Naive thymus-derived CD4-positive, alpha-beta T cell (primary cell): ENCODE data around the gene DCBLD1. TPM values are rescaled to one million over a fixed set of nuclear protein-coding genes. Genes with fewer than 3 reads are reported as not detected.
"Not testable (repeated sequence)": the region's sequence is repeated elsewhere in the genome, so short reads cannot be mapped to it uniquely, and the experiment has no call there.

ENCODE experiments used
- ATAC-seq: fragments of 150-1000 bp; cut with Tn5 transposase; 2 replicates; pipeline ENCODE4 v1.10.0; 2021; ENCODE audit warnings: mild to moderate bottlenecking, moderate library complexity
- CTCF ChIA-PET: fragments of 350-600 bp; sonication (Branson Sonifier 250); formaldehyde crosslinking; loops from one replicate; lab custom pipeline; 2021; ENCODE audit warnings: antibody characterized with exemption; lab: Charles Lee
- POLR2A ChIA-PET: fragments of 350-600 bp; sonication (Branson Sonifier 250); formaldehyde crosslinking; loops from one replicate; lab custom pipeline; 2021; ENCODE audit warnings: antibody characterized with exemption, inconsistent platforms; lab: Charles Lee
- DNase-seq, 9 donors: peaks; one replicate each; pipeline versions ENCODE4 v3.0.0 to v3.0.0-alpha.2; 2020 to 2022; ENCODE audit warnings: mixed read lengths in 1 of 9
- H3K27ac ChIP-seq: one replicate; pipeline ENCODE4 v1.7.0; 2013; ENCODE audit warnings: mild to moderate bottlenecking, low read depth, low read length, moderate library complexity
- H3K27me3 ChIP-seq, 2 donors: one replicate each; pipeline ENCODE4 v1.7.0; 2013; ENCODE audit warnings: low read length in 2 of 2, mild to moderate bottlenecking in 2 of 2, moderate library complexity in 2 of 2; ENCODE audit not compliant: control insufficient read depth in 2 of 2, insufficient read depth in 2 of 2
- H3K36me3 ChIP-seq, 3 experiments: 1 replicate in 2 of 3; 2 replicates in 1 of 3; pipeline ENCODE4 v1.7.0; 2013; ENCODE audit warnings: low read length in 3 of 3, mild to moderate bottlenecking in 3 of 3, moderate library complexity in 1 of 3; ENCODE audit not compliant: insufficient read depth in 3 of 3, control insufficient read depth in 2 of 3
- H3K4me1 ChIP-seq, 2 donors: one replicate each; pipeline ENCODE4 v1.7.0; 2013; ENCODE audit warnings: low read length in 2 of 2, mild to moderate bottlenecking in 2 of 2, moderate library complexity in 1 of 2; ENCODE audit not compliant: control insufficient read depth in 2 of 2, insufficient read depth in 2 of 2
- H3K4me3 ChIP-seq: 2 replicates; pipeline ENCODE4 v1.7.0; 2013; ENCODE audit warnings: mild to moderate bottlenecking, low read length
- H3K9me3 ChIP-seq, 3 experiments: 1 replicate in 2 of 3; 2 replicates in 1 of 3; pipeline ENCODE4 v1.7.0; 2013; ENCODE audit warnings: low read length in 3 of 3; ENCODE audit not compliant: control insufficient read depth in 2 of 3
- H3K27ac Mint-ChIP-seq, 9 donors: one replicate each; pipeline ENCODE4 v1.8.0; 2020 to 2022; ENCODE audit warnings: mixed read lengths in 9 of 9, mild to moderate bottlenecking in 8 of 9, moderate library complexity in 5 of 9, inconsistent platforms in 2 of 9
- H3K27me3 Mint-ChIP-seq, 5 donors: one replicate each; pipeline ENCODE4 v1.8.0; 2021 to 2022; ENCODE audit warnings: mixed read lengths in 5 of 5, mild to moderate bottlenecking in 1 of 5
- H3K36me3 Mint-ChIP-seq, 5 donors: one replicate each; pipeline ENCODE4 v1.8.0; 2020 to 2022; ENCODE audit warnings: mixed read lengths in 5 of 5, mild to moderate bottlenecking in 3 of 5, inconsistent platforms in 1 of 5
- H3K4me1 Mint-ChIP-seq, 7 donors: one replicate each; pipeline ENCODE4 v1.8.0; 2020 to 2022; ENCODE audit warnings: mixed read lengths in 7 of 7, mild to moderate bottlenecking in 3 of 7, inconsistent platforms in 1 of 7
- H3K4me3 Mint-ChIP-seq, 10 donors: one replicate each; pipeline ENCODE4 v1.8.0; 2020 to 2022; ENCODE audit warnings: mild to moderate bottlenecking in 10 of 10, mixed read lengths in 10 of 10, moderate library complexity in 6 of 10, inconsistent platforms in 2 of 10
- H3K9me3 Mint-ChIP-seq, 11 donors: one replicate each; pipeline ENCODE4 v1.8.0; 2020 to 2022; ENCODE audit warnings: mixed read lengths in 11 of 11, mild to moderate bottlenecking in 4 of 11, inconsistent platforms in 1 of 11, moderate library complexity in 1 of 11
- intact Hi-C, 2 donors: fragments of 100-400 bp; cut with micrococcal nuclease; formaldehyde crosslinking; loops; one replicate each; pipeline ENCODE4 v1.15.1; 2023
- polyA plus RNA-seq, 2 donors: library from polyadenylated mRNA; unstranded; fragments of 300-500 nt; fragmentation: Illumina TruSeq; gene quantifications; one replicate each; pipeline ENCODE4 v1.2.3, GENCODE V29; 2021
- total RNA-seq, 6 experiments: library from RNA in 5 of 6; stranded (reverse) in 5 of 6; gene quantifications; 1 replicate in 5 of 6; 2 replicates in 1 of 6; pipeline ENCODE4 v1.2.3 and lab custom pipeline; 2021 to 2026

Gene DCBLD1
- total RNA-seq (1 to 10 TPM; 1.5 to 7.6 (median 5.6) TPM), polyA plus RNA-seq (1 to 10 TPM; 1.2 to 2.1 TPM), total RNA-seq (lab: John Stamatoyannopoulos, UW) (2.8 reads per million, percentile 15 among the genes with 10 or more reads in this experiment)

DNA sequence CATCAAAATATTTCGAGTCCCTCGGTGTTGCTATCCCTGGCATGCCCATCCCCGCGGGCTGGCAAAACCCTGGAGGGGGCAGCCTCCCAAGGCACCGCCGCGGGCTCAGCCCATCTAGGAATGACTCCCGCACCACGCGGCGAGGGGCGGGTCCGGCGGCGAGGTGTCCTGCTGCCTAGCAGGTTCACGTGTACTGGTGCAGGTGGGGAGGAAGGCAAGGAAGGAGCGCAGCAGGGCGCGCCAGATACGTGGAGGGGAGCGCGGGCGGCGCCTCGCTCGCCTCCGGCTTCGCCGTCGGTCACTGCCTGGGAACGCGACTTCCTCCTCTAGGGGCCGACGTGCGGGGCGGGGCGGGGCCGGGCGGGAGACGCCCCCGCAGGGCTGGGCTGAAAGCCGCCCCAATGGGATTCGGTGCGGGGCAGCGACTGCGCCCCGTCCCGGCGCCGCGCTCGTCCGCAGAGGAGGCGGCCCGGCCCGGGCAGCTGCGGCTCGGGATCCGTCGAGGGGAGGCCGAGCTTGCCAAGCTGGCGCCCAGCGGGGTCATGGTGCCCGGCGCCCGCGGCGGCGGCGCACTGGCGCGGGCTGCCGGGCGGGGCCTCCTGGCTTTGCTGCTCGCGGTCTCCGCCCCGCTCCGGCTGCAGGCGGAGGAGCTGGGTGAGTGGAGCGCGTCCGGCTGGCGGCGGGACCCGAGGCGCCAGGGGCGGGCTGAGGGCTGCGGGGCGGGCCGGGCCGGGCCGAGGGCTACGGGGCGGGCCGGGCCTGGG is at the start of gene DCBLD1:
DCBLD1 (plus strand) TSS at position 435 of the 764 bp plus-strand sequence; CDS start at position 543, 108 bp downstream.
- H3K36me3 ChIP-seq = no peaks in the 10 kb centered on the region
- Mint-ChIP-seq H3K27ac (peak within 1 kb of the TSS in 7 of 9 donors; percentile 28 to 84 (median 65)), H3K4me1 (peaks cover 15 to 18% (median 16%) of the 10 kb centered on the region in 7 donors)

DNA sequence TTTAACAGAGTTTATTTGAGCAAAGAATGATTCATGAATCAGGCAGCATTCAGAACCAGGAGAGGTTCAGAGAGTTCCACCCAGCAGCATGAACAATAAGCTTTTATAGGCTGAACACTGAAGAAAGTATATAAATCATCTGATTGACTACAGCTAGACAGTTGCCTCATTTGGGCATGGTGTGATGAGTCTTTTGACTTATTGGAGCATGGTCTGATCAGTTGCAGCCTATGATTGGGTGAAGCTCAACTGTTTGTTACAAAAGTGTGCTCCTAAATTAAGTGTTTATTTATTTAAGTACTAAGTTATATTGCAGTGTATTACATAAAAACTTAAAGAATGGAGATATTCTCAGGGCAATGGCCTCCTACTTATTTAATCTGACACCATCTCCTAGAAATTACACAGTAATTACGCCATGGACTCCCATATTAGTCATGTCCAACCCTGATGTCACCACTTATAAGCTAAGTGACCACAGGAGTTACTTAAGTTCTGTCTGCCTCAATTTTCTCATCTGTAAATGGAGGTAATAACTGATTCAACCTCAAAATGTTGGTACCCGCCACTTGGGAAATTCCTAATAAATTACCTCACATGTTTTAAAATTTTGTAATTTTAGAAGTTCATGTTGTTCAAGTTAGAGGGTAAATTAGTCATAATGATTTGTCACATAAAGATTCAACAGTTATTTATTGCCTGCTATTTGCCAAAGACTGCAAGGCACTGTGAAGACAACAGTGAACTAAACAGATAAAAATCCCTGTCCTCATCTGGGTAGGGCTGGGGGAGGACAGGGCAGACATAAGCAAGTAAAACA is 41.6 kb upstream of the DCBLD1 start:
- POLR2A ChIA-PET = no interaction called here
- ATAC-seq (no peak), DNase-seq (no peak)
- H3K36me3 Mint-ChIP-seq = no peaks in the 10 kb centered on the region
- no peaks in the 10 kb centered on the region for H3K4me1 ChIP-seq
- no peaks in the 10 kb centered on the region for H3K4me1 Mint-ChIP-seq
- no peak overlapping the region for H3K4me3 Mint-ChIP-seq
- CTCF ChIA-PET = interaction anchor here (0.6 kb wide), 1 partner anchor 12 kb away, joined by 3 read pairs; no protein-coding TSS in a partner anchor
- peaks cover 0 to 3% of the 10 kb centered on the region in 2 donors for H3K27me3 ChIP-seq
- no peak overlapping the region for H3K27ac Mint-ChIP-seq
- peaks cover 0 to 4% (median 0%) of the 10 kb centered on the region in 11 donors for H3K9me3 Mint-ChIP-seq
- intact Hi-C loops = no loop called here
- no peak overlapping the region for H3K4me3 ChIP-seq
- H3K9me3 ChIP-seq = no peaks in the 10 kb centered on the region
- no peak overlapping the region for H3K27ac ChIP-seq
- no peaks in the 10 kb centered on the region for H3K36me3 ChIP-seq
- peaks cover 38 to 59% (median 43%) of the 10 kb centered on the region in 5 donors for H3K27me3 Mint-ChIP-seq

More for the DNA sequence above, at the start of gene DCBLD1:
- peak within 1 kb of the TSS; percentile 87 to 96 (median 91) for H3K4me3 Mint-ChIP-seq
- Histone ChIP-seq H3K4me3 (peak within 1 kb of the TSS; percentile 63), H3K27ac (no peak within 1 kb of the TSS), H3K4me1 (peaks cover 8 to 10% of the 10 kb centered on the region in 2 donors), H3K27me3 (no peaks in the 10 kb centered on the region), H3K9me3 (no peaks in the 10 kb centered on the region)
- H3K9me3 Mint-ChIP-seq = no peaks in the 10 kb centered on the region
- POLR2A ChIA-PET = interaction anchor here (1.6 kb wide), 1 partner anchor 67 kb away, joined by 9 read pairs; no protein-coding TSS in a partner anchor
- DNase-seq = peak in 8 of 9 donors; percentile 32 to 72 (median 36)
- ATAC-seq = peak; percentile 85
- intact Hi-C loops = loop anchor here (1.0 to 10.0 kb wide), 8 partner anchors 66 to 1862 kb away; partner anchors contain the start of genes GOPC (in 2 of the 2), NUS1 (in 2 of the 2), ASF1A (in 1 of the 2) and MAN1A1 (in 1 of the 2)
- H3K27me3 Mint-ChIP-seq = peaks cover 45 to 66% (median 53%) of the 10 kb centered on the region in 5 donors
- H3K36me3 Mint-ChIP-seq = peaks cover 0 to 2% (median 0%) of the 10 kb centered on the region in 5 donors
- CTCF ChIA-PET = interaction anchor here (1.5 to 4.4 kb wide), 2 partner anchors 32 to 122 kb away, joined by 4 to 12 read pairs; no protein-coding TSS in a partner anchor

DNA sequence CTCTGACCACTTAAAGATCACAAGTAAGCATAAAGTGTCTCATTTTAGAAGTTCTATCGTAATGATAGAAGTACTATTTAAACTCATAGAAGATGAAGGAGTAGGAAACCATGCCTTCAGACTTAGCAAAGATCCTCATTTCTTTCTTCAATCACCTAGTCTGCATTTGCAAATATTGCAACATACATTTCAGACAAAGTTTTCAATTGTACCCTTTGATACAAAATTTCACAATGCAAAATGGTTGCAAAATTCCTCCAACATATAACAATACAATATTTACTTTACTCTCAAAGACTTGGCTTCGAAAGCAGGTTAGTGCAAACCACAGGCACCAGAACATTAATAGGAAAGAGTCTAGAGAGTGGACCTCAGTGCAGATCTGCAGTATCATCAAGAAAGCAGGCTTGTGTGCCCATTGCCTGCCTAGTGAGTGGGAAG is 40.6 kb upstream of the DCBLD1 start:
- no peak overlapping the region for H3K27ac ChIP-seq
- no peak overlapping the region for H3K4me3 ChIP-seq
- ChIA-PET POLR2A (no interaction called here), CTCF (interaction anchor here (0.6 kb wide), 1 partner anchor 11 kb away, joined by 3 read pairs; no protein-coding TSS in a partner anchor)
- intact Hi-C loops = no loop called here
- ATAC-seq (no peak), DNase-seq (no peak)
- no peaks in the 10 kb centered on the region for H3K4me1 ChIP-seq
- Mint-ChIP-seq H3K4me1 (no peaks in the 10 kb centered on the region), H3K4me3 (no peak overlapping the region), H3K9me3 (peaks cover 0 to 4% (median 0%) of the 10 kb centered on the region in 11 donors), H3K27me3 (peaks cover 39 to 59% (median 43%) of the 10 kb centered on the region in 5 donors), H3K27ac (no peak overlapping the region), H3K36me3 (no peaks in the 10 kb centered on the region)
- H3K9me3 ChIP-seq = no peaks in the 10 kb centered on the region
- H3K36me3 ChIP-seq = no peaks in the 10 kb centered on the region
- peaks cover 0 to 3% of the 10 kb centered on the region in 2 donors for H3K27me3 ChIP-seq

DNA sequence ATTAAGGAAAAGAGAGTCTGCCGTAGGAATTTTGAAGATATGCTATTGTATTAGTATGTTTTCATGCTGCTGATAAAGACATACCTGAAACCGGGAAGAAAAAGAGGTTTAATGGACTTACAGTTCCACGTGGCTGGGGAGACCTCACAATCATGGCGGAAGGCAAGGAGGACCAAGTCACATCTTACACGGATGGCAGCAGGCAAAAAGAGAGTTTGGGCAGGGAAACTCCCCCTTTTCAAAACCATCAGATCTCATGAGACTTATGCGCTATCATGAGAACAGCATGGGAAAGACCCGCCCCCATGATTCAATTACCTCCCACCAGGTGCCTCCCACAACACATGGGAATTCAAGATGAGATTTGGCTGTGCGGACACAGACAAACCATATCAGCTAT is 40.2 kb upstream of the DCBLD1 start:
- H3K27ac Mint-ChIP-seq, POLR2A ChIA-PET, ATAC-seq, H3K36me3 ChIP-seq, H3K4me3 ChIP-seq, H3K27me3 ChIP-seq, H3K27ac ChIP-seq, intact Hi-C loops, H3K36me3 Mint-ChIP-seq, H3K9me3 ChIP-seq, H3K4me3 Mint-ChIP-seq, H3K4me1 ChIP-seq, DNase-seq, H3K4me1 Mint-ChIP-seq, H3K9me3 Mint-ChIP-seq: not testable (repeated sequence)
- CTCF ChIA-PET = interaction anchor here (0.7 kb wide), 1 partner anchor 125 kb away, joined by 3 read pairs; no protein-coding TSS in a partner anchor
- peaks cover 39 to 61% (median 47%) of the 10 kb centered on the region in 5 donors for H3K27me3 Mint-ChIP-seq

DNA sequence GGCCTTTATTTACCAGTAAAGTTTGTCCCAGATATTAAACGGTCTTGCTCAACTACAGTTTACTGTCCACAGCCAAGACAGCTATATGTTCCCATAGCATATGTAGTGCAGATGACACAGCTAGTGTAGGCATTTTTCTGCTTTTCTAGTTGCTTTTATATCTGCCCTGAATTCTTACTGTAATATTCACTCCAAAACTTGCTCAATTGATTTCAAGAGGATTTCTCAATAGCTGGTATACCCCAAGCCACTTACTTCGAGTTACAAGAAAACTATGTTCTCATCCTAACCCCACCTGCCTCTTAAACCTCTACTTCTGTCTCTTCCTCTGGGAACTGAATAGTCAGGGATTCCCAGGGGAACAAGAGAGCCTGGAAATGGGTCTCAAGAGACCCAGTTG is 37.9 kb upstream of the DCBLD1 start:
- POLR2A ChIA-PET = no interaction called here
- Mint-ChIP-seq H3K4me1 (peaks cover 0 to 5% (median 0%) of the 10 kb centered on the region in 7 donors), H3K27ac (no peak overlapping the region), H3K4me3 (no peak overlapping the region), H3K36me3 (no peaks in the 10 kb centered on the region), H3K27me3 (peaks cover 41 to 68% (median 61%) of the 10 kb centered on the region in 5 donors), H3K9me3 (peaks cover 0 to 3% (median 0%) of the 10 kb centered on the region in 11 donors)
- Histone ChIP-seq H3K27ac (no peak overlapping the region), H3K27me3 (peaks cover 0 to 3% of the 10 kb centered on the region in 2 donors), H3K4me1 (no peaks in the 10 kb centered on the region), H3K4me3 (no peak overlapping the region), H3K9me3 (no peaks in the 10 kb centered on the region), H3K36me3 (no peaks in the 10 kb centered on the region)
- CTCF ChIA-PET = interaction anchor here (0.7 kb wide), 1 partner anchor 12 kb away, joined by 3 read pairs; no protein-coding TSS in a partner anchor
- intact Hi-C loops = no loop called here
- ATAC-seq (no peak), DNase-seq (no peak)

DNA sequence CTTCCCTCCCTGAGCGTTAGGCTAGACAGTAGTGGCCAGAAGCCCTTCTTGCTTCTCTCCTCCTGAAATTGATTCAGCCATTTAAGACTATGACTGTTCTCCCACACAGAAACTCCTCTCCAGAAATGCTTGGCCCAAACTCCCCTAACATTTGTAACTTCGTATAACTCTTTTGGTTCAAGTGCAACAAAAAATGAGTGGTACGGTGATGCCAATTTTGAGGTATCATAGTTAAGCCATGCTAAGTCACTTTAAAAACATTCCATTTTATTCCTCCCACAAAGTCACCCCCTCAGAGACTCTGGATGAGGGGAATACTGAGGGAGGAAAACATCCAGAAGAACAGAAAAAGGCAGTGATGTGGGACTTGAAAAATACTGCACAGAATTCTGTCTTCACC is 35.6 kb upstream of the DCBLD1 start:
- ChIA-PET POLR2A (no interaction called here), CTCF (interaction anchor here (1.4 to 5.7 kb wide), 2 partner anchors 110 to 157 kb away, joined by 4 to 63 read pairs; partner anchors contain the start of gene GOPC)
- Mint-ChIP-seq H3K9me3 (no peaks in the 10 kb centered on the region), H3K4me1 (peaks cover 0 to 5% (median 0%) of the 10 kb centered on the region in 7 donors), H3K27ac (no peak overlapping the region), H3K27me3 (peaks cover 33 to 76% (median 53%) of the 10 kb centered on the region in 5 donors), H3K36me3 (no peaks in the 10 kb centered on the region), H3K4me3 (no peak overlapping the region)
- no peak for ATAC-seq
- intact Hi-C loops = loop anchor here in 1 of 2 donors (5.0 kb wide), 1 partner anchor 100 kb away; no protein-coding TSS in a partner anchor
- H3K9me3 ChIP-seq = no peaks in the 10 kb centered on the region
- no peak for DNase-seq
- H3K27me3 ChIP-seq = peaks cover 0 to 3% of the 10 kb centered on the region in 2 donors
- H3K36me3 ChIP-seq = no peaks in the 10 kb centered on the region
- H3K4me3 ChIP-seq = no peak overlapping the region
- H3K27ac ChIP-seq = no peak overlapping the region
- H3K4me1 ChIP-seq = no peaks in the 10 kb centered on the region
